NCI-H460 (cell line): ENCODE data around the gene PSMA3. TPM values are rescaled to one million over a fixed set of nuclear protein-coding genes. Genes with fewer than 3 reads are reported as not detected.
"Not testable (repeated sequence)": the region's sequence is repeated elsewhere in the genome, so short reads cannot be mapped to it uniquely, and the experiment has no call there.

Experiments used
- DNase-seq: peaks from one replicate; pipeline ENCODE4 v3.0.0-alpha.2; 2016; ENCODE audit warnings: low read depth; ENCODE audit errors: extremely low read depth
- polyA plus RNA-seq: library from polyadenylated mRNA; depleted of rRNA; stranded (reverse); fragments of >200 nt; gene quantifications from 2 replicates; pipeline ENCODE4 v1.2.3, GENCODE V29; 2014; cell fraction: nucleus; rRNA removed
- total RNA-seq: library from RNA; depleted of rRNA; stranded (reverse); fragments of >200 nt; shearing (Covaris generic); gene quantifications from 2 replicates; pipeline ENCODE4 v1.2.3, GENCODE V29; 2014; rRNA removed

PSMA3 gene
- total RNA-seq, result 202 and 260 TPM in 2 replicates
- 256 and 358 TPM in 2 replicates for polyA plus RNA-seq

DNA sequence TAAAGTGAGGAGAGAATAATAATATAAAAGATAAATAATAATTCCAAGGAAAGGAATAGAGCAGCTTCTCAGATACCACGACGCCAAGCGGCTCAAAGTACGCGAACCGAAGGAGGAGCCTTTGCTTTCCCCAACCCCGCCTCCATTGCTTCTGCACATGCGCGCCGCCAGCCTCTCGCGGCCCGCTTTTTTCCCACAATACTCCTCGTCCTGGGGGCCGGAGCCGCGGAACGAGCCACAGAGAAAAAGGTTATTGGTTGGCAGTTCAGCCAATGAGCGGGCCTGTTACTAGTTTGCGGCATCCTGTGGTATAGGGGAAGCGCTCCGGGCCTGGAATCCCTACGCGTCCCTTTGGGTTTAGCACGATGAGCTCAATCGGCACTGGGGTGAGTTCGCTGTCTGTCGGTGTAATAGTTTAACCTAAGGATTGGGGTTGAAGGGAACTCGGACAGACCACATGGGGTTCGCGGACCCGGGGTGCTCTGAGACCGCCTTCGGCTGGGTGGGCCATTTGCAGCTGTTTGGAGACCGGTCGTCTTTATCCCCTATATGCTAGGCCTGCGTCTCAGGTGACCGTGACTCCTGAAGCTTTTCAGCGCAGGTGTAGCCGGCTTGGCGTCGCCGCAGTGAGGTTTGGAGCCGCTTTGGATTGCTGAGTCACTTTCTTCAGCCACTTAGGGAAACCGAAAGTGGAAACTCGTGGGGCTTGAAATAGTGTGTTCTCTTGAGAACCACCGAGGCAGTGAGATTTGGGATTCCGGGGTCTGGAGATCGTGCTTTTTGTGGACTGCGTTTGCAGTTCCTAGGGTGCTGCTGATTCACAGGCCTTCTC is at the start of gene PSMA3:
TSS of gene PSMA3 (plus strand) at position 288 of the 832 bp plus-strand sequence. CDS start at position 366, 78 bp downstream.
- DNase-seq, result peak; percentile 98

DNA sequence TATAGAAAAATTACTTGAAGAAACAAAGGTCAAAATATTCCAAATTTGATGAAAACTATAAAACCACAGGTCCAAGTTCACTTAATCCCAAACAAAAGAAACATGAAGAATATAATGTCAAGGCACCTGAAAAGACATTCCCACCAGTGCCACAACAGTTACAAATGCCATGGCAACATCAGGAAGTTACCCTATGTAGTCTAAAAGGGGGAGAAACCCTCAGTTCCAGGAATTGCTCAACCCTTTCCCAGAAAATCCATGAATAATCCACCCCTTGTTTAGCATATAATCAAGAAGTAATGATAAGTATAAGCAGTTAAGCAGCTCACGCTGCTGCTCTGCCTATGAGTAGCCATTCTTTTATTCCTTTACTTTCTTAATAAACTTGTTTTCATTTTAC is 48.4 kb upstream of the PSMA3 start:
- no peak for DNase-seq

DNA sequence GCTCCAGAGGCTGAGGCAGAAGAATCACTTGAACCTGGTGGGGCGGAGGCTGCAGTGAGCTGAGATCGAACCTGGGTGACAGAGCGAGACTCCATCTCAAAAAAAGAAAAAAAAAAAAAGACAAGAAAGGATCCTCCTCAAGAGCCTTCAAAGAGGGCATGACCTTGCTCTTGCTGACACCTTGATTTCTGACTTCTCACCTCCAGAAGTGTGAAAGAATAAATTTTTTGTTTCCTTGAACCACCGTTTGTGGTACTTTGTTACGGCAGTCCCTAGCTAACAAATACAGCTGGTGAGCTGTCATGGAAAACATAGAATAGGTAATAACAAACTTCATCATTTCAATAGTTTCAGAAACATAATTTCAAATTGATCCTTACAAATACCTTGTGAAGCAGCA is 46.6 kb upstream of the PSMA3 start:
- no peak for DNase-seq

DNA sequence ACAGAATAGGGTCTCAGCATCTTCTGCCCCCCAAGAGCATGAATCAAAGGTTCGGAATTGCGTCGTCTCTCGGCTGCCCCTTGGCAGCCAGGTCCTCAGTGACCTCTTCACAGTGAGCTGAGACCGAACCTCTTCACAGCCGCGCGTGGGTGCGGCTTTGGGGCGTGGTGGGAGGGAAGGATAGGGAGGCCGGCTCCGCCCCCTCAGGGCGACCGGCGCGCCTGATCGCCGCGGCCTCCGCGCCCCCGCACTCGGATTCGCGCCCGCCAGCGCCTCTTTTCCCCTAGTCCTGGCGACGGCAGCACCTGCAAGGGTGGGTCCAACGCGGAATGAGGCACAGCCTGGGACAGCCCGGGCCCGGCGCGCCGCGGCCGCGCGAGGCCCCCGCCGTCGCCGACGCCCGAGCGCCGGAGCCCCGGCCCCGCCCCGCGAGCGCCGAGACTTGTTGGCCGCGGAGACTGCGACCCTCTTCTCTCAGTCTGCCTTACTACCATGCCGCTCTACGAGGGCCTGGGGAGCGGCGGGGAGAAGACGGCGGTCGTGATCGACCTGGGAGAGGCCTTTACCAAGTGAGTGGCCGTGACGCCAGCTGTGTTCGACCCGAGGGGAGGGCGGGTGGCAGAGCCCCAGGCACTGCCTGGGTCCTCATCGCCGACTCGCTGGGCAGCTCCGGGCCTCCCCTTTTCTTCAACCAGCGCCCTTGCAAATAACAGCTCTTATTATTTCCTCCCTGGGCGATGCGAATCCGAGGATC is 44.7 kb upstream of the PSMA3 start, which contains the start of gene ACTR10:
TSS of gene ACTR10 (plus strand) at position 424 of the 754 bp plus-strand sequence. CDS start at position 493, 69 bp downstream.
- peak; percentile 79 for DNase-seq

DNA sequence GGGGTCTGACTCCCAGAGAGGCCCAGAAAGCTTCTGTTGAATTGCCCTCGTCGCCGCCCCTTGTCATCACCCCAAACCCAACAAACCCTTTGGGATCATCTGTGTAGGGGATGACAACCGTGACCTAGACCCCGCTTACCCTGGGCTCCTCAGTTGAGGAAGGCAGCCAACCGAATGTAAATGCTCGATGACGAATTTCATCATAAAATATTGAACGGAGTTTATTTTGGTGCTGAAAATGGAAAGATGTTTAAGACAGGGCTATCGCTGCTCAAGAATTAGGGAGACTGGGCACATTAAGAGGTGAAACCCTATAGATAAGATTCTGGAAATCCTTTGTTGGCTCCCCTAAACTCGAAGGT is 44.2 kb upstream of the PSMA3 start:
- DNase-seq, result no peak

DNA sequence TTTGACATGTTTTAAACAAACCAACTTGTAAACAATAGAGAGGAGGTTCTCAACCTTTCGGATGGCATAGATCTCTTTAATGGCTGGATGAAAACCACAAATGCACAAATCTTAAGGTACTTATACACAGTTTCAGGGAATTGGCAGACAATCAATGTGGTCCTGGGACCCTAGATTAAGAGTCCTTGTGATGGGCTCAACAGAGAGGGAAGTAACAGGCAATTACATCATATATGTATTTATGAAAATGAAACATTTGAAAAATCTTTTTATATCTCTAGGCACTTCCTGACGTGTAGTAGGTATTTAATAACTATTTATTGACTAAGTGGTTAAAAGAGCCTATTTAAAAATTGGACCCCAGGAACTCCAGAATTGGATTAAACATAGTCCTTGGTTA is 43.8 kb upstream of the PSMA3 start:
- DNase-seq, result no peak

DNA sequence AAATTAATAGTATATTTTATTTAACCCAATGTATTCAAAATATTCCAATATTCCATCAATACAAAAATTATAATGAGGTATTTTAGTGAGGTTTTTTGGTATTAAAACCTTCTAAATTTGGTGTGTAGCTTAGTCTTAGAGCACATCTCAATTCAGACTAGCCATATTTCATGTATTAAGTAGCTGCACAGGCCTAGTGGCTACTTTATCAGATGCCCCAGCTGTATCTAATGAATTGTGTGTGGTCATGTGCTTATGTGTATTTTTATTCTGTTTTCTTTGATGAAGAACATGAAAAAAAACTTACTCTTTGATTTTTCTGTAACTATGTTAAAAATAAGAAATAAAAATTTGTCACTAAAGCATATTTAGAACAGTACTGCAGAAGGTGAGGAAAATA is 31.5 kb upstream of the PSMA3 start:
- DNase-seq, result no peak

DNA sequence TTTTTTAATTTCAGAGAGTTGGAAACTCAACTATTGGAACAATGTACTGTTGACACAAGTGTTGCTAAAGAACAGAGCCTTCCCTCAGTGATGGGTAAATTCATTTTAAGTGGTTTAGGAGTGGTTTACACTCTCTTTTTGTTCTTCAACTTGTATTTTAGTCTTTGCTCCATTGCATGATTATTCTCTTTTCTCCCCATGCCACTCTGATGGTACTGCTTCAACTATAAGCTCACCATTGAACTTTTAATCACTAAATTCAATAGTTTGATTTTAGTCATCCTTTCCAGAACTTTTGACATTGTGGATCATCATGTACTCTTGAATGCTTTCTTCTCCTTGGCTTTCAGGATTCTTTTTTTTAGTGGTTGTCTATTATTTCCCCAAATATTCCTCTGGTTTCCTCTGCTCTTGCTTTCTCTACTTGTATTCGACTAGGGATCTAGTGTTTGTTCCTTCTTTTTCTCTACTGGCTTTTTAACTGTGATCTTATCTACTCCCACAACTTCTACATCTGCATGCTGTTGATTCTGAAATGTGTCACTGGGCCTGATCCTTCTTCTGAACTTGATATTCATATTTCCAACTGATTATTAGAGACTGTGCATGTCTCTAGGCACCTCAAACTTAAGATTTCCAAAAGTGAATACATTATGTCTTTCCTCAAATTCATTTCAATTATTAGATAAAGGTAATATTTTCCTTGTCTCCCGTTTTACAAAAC is 29.3 kb upstream of the PSMA3 start:
- DNase-seq, result no peak

DNA sequence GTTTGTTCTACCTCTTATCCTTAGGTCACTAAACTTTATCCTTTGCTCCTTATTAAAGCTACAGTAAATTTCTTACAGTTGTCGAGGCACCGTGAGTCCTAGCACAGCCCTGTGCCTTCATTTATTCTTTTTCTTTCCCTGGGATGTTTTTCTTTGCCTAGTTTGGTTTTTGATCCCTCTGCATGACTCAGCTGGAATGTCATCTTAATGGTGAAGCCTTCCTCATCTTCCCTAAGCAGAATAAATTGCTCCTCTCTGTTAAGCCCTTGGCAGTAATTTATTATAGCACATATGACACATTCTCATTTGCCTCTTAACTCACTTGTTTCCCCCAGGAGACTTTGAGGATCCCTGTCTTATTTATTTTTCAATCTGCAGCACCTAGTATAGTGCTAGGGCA is 28.1 kb upstream of the PSMA3 start:
- DNase-seq, result no peak

DNA sequence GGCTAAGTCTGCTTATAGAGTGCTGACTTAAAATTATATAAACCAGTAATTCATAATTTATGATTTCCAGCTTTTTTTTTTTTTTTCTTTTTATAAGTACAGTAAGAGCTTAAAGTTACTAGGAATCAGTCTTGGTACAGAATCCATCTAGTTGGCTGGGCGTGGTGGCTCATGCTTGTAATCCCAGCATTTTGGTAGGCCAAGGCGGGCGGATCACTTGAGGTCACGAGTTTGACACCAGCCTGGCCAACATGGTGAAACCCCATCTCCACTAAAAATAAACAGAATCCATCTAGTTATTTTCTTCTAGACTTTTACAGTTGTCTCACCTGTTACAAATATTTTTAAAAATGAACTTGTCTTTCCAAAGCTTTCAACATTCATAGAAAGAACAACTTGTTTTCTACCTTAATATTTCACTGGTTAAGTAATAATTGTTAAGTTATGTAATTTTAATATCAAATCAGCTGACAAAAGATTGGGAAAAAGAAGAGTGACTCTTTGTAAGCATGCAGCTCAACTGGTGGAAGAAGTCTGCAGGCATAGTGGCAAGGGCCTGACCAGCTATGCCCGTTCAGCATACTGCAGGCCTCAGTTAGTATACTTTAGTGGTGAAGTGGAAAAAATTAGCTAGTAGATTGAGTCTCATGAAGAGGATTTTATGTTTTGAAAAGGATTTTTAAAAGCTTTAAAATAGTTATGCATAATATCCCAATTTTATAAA is 17.4 kb upstream of the PSMA3 start:
- DNase-seq, result no peak

DNA sequence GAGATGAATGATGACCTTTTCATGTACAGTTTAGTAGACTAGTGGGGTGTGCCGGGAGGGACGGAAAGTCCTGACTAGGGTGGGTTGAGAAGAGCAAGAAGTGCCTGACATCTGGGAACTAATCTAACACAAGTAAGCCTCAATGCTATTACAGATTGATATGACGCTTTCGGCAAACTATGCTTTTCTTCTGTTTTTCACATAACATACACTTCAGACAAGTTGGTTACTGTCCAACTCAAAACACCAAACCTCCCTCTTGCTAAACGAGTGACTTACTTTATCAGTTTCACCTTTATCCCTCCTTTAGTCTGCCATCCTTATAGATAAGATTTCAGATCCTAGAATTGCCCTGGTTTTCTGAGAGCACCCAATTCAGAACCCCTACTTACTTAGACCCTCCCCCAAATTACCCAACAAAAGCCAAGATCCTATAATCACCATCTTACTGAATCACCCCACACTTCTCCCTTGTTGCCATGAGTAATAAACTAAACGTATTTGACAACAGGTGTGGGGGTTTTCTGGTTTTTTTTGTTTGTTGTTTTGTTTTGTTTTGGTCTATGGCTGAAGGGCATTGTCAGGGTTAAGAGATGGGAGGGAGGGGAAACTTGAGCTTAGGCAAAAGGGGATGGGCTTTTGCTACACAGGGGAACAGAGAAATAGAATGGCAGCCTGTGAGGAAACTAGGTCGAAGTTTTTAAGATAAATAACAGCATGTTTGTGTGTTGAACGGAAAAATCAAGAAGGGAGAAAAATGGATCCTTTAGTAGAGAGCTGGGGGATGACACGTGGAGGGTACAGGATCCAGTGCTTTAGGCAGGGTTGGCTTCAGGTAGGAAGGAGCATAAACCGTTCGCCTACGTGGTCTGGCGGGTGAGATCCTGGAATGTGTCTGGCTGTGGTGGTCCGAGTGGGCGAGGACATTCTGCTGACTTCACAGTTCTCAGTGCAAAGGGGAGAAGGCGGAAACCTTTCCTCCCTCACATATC is 6.1 kb upstream of the PSMA3 start:
- no peak for DNase-seq

DNA sequence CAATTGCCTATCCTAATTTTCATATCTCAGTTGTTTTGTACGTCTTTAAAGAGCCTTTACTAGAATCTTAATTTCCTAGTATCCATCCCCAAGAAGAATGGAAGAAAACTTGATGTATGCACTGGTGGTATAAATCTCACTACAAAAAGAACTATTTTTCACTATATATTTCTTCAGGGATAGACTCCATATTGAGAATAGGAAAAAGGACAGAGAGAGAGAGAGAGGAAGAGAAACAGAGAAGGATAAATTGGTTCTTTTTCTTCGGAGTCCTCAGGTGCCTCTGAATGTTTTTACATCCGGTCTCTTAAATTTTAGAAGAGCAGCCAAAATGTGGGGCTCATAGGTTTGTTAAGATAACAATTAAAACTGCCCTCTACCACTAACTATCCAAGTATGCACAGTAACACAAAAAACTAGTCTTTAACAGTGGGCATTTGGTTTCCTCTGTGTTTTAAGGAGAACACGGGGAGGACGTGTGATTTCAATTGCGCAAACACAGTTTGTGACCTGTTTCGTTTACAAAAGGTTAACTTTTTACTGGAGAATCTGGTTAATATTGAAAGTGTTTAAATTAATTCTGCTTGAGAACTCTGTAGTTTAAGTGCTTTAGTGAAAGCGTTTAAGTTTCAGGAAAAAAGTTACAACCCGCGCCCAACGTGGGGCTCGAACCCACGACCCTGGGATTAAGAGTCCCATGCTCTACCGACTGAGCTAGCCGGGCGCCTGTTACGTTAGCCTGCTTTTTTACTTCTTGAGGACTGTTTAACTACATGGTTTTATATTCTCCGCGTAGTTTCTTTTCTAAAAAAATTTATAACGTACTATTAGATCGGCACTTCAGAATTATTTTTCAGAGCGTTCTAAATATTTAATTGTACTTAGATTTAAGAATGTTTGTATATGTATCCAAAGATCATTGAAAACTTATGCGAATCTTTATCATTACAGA is 5.1 kb upstream of the PSMA3 start:
- DNase-seq, result peak; percentile 62

DNA sequence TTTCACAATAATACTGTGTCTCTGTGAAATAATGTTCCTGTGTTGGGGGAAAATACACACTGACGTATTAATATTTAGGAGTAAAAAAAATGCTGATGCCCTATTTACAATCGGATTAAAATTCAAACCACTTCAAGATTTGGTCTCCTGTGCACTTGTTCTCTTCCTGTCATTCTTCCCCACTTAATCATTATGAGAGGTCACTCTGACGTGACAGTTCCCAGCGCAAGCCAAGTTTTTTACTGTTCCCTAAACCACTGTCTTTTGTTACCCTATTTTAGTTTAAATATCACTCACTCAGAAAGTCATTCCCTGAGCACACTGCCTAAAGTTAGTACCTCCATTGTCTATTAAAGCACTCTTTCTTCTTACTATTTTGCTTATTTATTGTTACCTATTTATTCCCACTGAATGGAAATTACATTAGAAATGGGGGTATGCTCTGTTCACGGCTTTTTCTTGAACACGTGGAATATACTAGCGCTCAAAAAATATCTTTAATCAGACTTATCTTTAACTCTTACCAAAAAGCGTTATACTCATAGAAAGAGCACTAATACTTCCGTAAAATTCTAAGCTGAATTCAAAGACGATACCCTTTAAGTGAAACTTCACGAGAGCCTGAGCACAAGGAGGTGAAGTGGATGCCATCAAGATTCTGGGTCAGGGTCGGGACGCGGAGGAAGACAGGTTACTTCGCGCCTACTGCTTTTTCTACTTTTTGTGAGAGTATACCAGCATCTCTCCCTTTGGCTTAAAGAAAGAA is 670 bp upstream of the PSMA3 start:
- peak; percentile 65 for DNase-seq

DNA sequence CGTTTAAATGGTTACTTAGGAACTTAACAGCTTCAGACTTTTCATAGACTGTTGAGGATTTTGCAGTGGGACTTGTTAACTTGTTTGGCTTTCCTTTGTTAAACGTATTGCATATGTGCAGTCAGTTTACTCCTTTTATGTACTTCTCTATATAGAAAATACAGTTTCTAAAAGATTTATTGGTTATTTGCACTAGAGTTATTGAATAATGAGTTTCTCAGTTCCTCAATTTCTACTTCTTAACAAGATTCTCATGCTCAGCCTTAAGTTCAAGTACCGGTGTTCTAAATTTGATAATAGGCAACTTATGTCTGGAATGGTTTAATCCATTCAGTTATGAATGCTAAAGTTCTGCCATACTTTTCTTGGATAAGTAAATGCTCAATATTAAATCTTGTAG is 919 bp downstream of the PSMA3 start:
- no peak for DNase-seq

DNA sequence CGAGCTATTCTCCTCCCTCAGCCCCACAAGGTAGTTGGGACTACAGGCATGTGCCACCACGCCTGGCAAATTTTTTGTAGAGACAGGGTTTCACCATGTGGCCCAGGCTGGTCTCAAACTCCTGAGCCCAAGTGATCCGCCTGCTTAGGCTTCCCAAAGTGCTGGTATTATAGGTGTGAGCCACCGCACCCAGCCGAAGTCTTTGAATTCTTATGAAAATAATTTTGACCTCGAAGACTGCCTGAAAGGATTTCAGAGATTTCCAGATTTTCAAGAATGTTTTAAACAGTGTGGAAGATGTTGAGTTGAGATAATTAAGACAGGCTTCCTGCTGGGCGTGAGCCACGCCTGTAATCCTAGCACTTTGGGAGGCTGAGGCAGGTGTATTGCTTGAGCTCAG is 5.0 kb downstream of the PSMA3 start:
- no peak for DNase-seq

DNA sequence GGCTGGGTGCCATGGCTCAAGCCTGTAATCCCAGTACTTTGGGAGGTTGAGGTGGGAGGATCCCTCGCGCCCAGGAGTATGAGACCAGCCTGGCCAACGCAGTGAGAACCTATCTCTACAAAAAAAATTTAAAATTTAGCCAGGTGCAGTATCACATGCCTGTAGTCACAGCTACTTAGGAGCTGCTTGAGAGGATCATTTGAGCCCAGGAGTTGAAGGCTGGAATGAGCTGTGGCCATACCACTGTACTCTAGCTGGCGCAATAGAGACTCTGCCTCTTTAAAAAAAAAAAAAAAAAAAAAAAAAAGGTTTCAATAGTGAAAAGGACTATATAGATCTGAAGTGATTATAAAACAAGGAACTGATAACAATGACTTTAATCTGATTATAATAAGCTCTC is 13.5 kb downstream of the PSMA3 start:
- no peak for DNase-seq

DNA sequence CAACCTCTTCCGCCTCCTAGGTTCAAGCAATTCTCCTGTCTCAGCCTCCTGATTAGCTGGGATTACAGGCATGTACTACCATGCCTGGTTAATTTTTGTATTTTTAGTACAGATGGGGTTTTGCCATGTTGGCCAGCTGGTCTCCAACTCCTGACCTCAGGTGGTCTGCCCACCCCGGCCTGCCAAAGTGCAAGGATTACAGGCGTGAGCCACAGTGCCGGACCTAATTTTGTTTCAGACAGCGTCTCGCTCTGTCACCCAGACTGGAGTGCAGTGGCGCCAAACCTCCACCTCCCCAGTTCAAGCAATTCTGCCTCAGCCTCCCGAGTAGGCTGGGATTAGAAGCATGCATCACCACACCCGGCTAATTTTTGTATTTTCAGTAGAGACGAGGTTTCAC is 17.4 kb downstream of the PSMA3 start:
- DNase-seq, result not testable (repeated sequence)
